Astrocyte of the spinal cord (primary cell): ENCODE results near the gene TCF23.
A peak's percentile ranks its signal among the peaks of the same experiment; 100 is the strongest.

Experiments used
- DNase-seq: peaks from one replicate; pipeline ENCODE4 v3.0.0; 2011; ENCODE audit warnings: low read depth, low spot score
- H3K4me3 ChIP-seq: 2 replicates; pipeline ENCODE4 v1.5.1; 2011; ENCODE audit warnings: low read depth, mild to moderate bottlenecking, low read length, moderate library complexity
- CTCF ChIP-seq: IDR thresholded peaks from 2 replicates; pipeline ENCODE4 v1.5.1; 2012; ENCODE audit warnings: low read depth, mild to moderate bottlenecking, low read length, inconsistent platforms
- in situ Hi-C: cut with HindIII; loops from 2 replicates; pipeline ENCODE4 v1.10.0; 2017; ENCODE audit warnings: low sequenced_read_pairs

TCF23 gene

DNA sequence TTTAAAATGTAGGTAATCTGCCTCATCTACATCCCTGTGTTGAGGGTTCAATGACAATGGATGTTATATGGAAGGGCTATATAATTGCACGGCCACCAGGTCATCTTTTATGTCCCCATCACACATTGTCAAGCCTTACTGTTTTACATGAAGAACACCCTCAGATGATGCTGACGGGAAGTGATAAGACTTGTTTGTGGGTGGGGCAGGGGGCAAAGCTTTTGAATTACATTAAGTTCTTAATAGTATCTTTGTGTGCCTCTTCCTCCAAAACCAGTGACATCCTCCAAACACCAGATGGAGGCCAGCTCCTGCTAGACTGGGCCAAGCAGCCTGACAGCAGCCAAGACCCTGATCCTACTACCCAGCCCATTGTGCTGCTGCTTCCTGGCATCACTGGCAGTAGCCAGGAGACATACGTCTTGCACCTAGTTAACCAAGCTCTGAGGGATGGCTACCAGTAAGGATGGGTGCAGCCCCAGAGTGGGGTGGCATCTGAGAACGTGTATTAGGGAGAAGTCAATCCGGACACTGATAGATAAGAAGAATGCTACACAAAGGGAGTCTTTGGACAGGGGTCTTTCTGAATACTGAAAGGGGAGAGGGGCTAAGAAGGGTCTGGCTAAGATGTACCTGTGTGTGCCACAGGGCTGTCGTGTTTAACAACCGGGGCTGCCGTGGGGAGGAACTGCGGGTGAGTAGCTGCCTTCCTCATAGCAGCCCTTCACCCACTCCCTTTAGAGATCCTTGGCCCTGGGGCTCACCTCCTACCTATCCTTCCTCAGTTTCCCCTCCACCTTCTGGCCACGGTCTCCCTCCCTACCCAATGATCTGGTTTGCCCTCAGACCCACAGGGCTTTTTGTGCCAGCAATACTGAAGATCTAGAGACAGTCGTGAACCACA is 19.9 kb upstream of the TCF23 start:
- TF ChIP-seq CTCF, result no peak
- in situ Hi-C loops, result no loop called here
- DNase-seq, result no peak

GRCh38 chr2:27130396-27130795 is 18.4 kb upstream of the TCF23 start:
- in situ Hi-C loops, result no loop called here
- H3K4me3 ChIP-seq, result no peak overlapping the region
- DNase-seq, result no peak
- TF ChIP-seq CTCF, result no peak

More for the DNA sequence above, 19.9 kb upstream of the TCF23 start:
- no peak overlapping the region for H3K4me3 ChIP-seq

GRCh38 chr2:27131429-27131828 is 17.4 kb upstream of the TCF23 start:
- in situ Hi-C loops, result no loop called here
- H3K4me3 ChIP-seq, result no peak overlapping the region
- TF ChIP-seq CTCF, result no peak
- no peak for DNase-seq

DNA sequence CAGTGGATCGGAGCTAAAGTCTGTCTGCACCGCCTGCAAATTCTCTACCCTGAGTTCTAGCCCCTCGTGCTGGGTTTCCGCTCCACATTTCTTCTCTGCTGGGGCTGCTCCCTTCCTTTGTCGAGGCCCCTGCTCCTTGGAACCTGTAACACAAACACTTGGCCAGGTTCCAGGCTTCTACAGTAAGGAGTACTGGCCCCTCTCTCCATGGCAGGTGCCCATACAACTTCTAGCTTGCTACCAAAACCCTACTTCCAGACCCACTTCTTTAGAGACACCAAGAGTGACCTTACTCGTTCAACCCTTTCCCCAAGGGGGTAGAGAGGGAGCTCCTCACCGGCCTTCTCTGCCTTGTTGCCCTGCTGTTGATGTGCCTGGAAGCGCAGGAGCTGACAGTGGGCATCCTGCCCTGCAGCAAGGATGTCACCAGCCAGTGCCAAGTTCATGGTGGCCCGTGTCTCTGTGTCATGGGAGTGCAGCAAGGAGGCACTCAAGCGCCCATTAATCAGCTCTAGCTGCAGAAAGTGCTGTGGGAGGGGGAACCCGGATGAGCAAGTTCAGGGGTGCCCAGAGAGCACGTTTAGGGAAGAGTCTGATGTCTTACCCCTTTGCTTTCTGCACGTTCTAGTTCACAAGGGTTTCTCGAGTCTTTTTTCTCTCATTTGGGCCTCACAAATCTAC is 15.5 kb upstream of the TCF23 start:
- in situ Hi-C loops, result no loop called here
- H3K4me3 ChIP-seq, result peak overlapping the region; percentile 75
- DNase-seq, result no peak
- no peak for TF ChIP-seq CTCF

DNA sequence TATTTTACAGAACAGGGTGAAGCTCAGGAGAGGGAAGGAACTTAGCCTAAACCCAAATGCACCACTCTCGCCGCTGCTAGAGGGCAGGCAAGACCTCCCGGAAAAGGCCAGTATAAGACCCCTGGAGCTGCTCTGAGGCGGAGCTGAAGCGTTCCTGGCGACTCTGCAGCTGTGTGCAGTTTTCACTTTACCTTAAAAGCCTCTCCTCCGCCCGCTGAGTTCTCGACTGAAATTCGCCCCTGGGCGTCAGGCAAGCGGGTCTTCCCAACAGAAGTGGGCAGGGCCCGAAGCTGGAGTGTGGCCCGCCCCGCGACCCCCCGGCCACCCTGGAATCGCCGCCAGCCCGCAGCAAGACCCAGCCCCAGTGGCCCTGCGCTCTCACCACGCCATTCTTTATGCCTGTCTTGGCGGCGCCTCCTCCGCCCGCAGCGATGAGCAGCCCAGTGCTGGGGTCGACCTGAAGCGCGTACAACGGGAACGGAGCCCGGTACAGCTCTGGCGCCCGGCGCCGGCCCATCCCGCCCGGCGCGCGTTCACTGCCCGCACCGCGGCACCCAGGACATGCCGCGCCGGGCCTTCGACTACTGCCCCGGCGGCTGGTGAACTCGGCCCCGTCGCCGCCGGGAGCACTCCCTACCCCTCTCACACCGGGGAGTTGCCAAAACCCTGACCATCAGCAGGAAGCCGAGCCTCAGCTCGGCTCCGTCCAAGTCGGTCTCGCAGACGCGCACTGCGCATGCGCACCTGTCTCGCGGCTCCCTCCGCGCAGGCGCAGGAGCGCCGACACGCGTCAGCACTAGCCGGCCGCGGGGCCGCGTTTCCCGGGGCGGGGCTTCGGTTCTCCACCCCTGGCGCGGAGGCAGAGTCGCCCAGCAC is 14.7 kb upstream of the TCF23 start, which contains the start of gene PREB:
TSS of gene PREB (minus strand) at position 732 of the 876 bp plus-strand sequence. CDS start at position 517, 215 bp downstream.
- H3K4me3 ChIP-seq, result peak within 1 kb of the TSS; percentile 75
- peak; percentile 44 for TF ChIP-seq CTCF
- DNase-seq, result peak; percentile 96
- in situ Hi-C loops, result no loop called here
